Dendritic cell treated with granulocyte-macrophage colony-stimulating factor and Interleukin-4, amounts not matched to agents 40 ng/mL and 50 ng/mL, for 4 days (primary cell): ENCODE results near the gene SRSF7.
A peak's percentile ranks its signal among the peaks of the same experiment; 100 is the strongest.
"Not testable (repeated sequence)": the region's sequence is repeated elsewhere in the genome, so short reads cannot be mapped to it uniquely, and the experiment has no call there.

Experiments used
- H3K27ac Mint-ChIP-seq: one replicate; pipeline ENCODE4 v1.8.0; 2022; ENCODE audit warnings: mild to moderate bottlenecking, mixed read lengths
- H3K27me3 Mint-ChIP-seq: one replicate; pipeline ENCODE4 v1.8.0; 2022; ENCODE audit warnings: mild to moderate bottlenecking, mixed read lengths
- H3K36me3 Mint-ChIP-seq: one replicate; pipeline ENCODE4 v1.8.0; 2022; ENCODE audit warnings: low read depth, mixed read lengths
- H3K4me1 Mint-ChIP-seq: one replicate; pipeline ENCODE4 v1.8.0; 2022; ENCODE audit warnings: low read depth, mixed read lengths
- H3K4me3 Mint-ChIP-seq: one replicate; pipeline ENCODE4 v1.8.0; 2022; ENCODE audit warnings: mild to moderate bottlenecking, moderate library complexity, mixed read lengths
- H3K9me3 Mint-ChIP-seq: one replicate; pipeline ENCODE4 v1.8.0; 2022; ENCODE audit warnings: mixed read lengths
- intact Hi-C: fragments of 100-400 bp; cut with micrococcal nuclease; formaldehyde crosslinking; loops from one replicate; pipeline ENCODE4 v1.15.0; 2022

The SRSF7 gene

GRCh38 chr2:38748943-38749804 is 2.0 kb downstream of the SRSF7 start:
- Mint-ChIP-seq H3K4me3 (peak overlapping the region; percentile 94), H3K27me3 (no peaks in the 10 kb centered on the region), H3K4me1 (peaks cover 49% of the 10 kb centered on the region), H3K36me3 (peaks cover 73% of the 10 kb centered on the region), H3K27ac (peak overlapping the region; percentile 98), H3K9me3 (no peaks in the 10 kb centered on the region)
- intact Hi-C loops, result no loop called here

- Mint-ChIP-seq H3K4me3 (no peak overlapping the region), H3K4me1 (peaks cover 49% of the 10 kb centered on the region), H3K27ac (no peak overlapping the region), H3K36me3 (peaks cover 81% of the 10 kb centered on the region), H3K9me3 (no peaks in the 10 kb centered on the region), H3K27me3 (no peaks in the 10 kb centered on the region)
- intact Hi-C loops, result no loop called here
Measured at GRCh38 chr2:38748391-38748790, 2.8 kb downstream of the SRSF7 start.

GRCh38 chr2:38747819-38748218 is 3.3 kb downstream of the SRSF7 start:
- Mint-ChIP-seq H3K27me3 (no peaks in the 10 kb centered on the region), H3K9me3 (no peaks in the 10 kb centered on the region), H3K4me1 (peaks cover 49% of the 10 kb centered on the region), H3K27ac (no peak overlapping the region), H3K36me3 (peaks cover 87% of the 10 kb centered on the region), H3K4me3 (no peak overlapping the region)
- intact Hi-C loops, result no loop called here

GRCh38 chr2:38747007-38747424 is 4.1 kb downstream of the SRSF7 start:
- Mint-ChIP-seq H3K4me3 (no peak overlapping the region), H3K27ac (no peak overlapping the region), H3K4me1 (peaks cover 45% of the 10 kb centered on the region)

GRCh38 chr2:38745267-38745666 is 5.9 kb downstream of the SRSF7 start:
- peaks cover 40% of the 10 kb centered on the region for H3K4me1 Mint-ChIP-seq
- no peak overlapping the region for H3K27ac Mint-ChIP-seq
- intact Hi-C loops, result no loop called here

More at GRCh38 chr2:38747007-38747424, 4.1 kb downstream of the SRSF7 start:
- Mint-ChIP-seq H3K9me3 (no peaks in the 10 kb centered on the region), H3K27me3 (no peaks in the 10 kb centered on the region), H3K36me3 (peaks cover 95% of the 10 kb centered on the region)
- intact Hi-C loops, result no loop called here

GRCh38 chr2:38744399-38744780 is 6.8 kb downstream of the SRSF7 start:
- Mint-ChIP-seq H3K27ac (no peak overlapping the region), H3K27me3 (no peaks in the 10 kb centered on the region), H3K36me3 (peaks cover 91% of the 10 kb centered on the region), H3K9me3 (peaks cover 4% of the 10 kb centered on the region), H3K4me3 (no peak overlapping the region), H3K4me1 (peaks cover 38% of the 10 kb centered on the region)
- intact Hi-C loops, result loop anchor here (1.0 to 5.0 kb wide), 2 partner anchors 15 to 427 kb away; no protein-coding TSS in a partner anchor

More at GRCh38 chr2:38745267-38745666, 5.9 kb downstream of the SRSF7 start:
- Mint-ChIP-seq H3K9me3 (no peaks in the 10 kb centered on the region), H3K27me3 (no peaks in the 10 kb centered on the region), H3K4me3 (no peak overlapping the region), H3K36me3 (peaks cover 91% of the 10 kb centered on the region)

- Mint-ChIP-seq H3K9me3 (peaks cover 9% of the 10 kb centered on the region), H3K27ac (no peak overlapping the region), H3K27me3 (no peaks in the 10 kb centered on the region), H3K36me3 (peaks cover 91% of the 10 kb centered on the region), H3K4me1 (peaks cover 40% of the 10 kb centered on the region), H3K4me3 (no peak overlapping the region)
- intact Hi-C loops, result loop anchor here (1.0 to 5.0 kb wide), 2 partner anchors 15 to 427 kb away; no protein-coding TSS in a partner anchor
Measured at GRCh38 chr2:38743672-38744398, 7.3 kb downstream of the SRSF7 start.

GRCh38 chr2:38742797-38743559 is 8.2 kb downstream of the SRSF7 start:
- Mint-ChIP-seq H3K36me3 (peaks cover 91% of the 10 kb centered on the region), H3K4me1 (peaks cover 40% of the 10 kb centered on the region), H3K4me3 (no peak overlapping the region), H3K27ac (no peak overlapping the region), H3K27me3 (no peaks in the 10 kb centered on the region), H3K9me3 (peaks cover 9% of the 10 kb centered on the region)
- intact Hi-C loops, result loop anchor here (5.0 kb wide), 1 partner anchor 426 kb away; no protein-coding TSS in a partner anchor

- intact Hi-C loops, result loop anchor here (2.0 to 5.0 kb wide), 2 partner anchors 204 to 424 kb away; no protein-coding TSS in a partner anchor
- peaks cover 41% of the 10 kb centered on the region for H3K4me1 Mint-ChIP-seq
- no peak overlapping the region for H3K27ac Mint-ChIP-seq
- H3K4me3 Mint-ChIP-seq, result no peak overlapping the region
- H3K9me3 Mint-ChIP-seq, result peaks cover 9% of the 10 kb centered on the region
- H3K36me3 Mint-ChIP-seq, result peaks cover 75% of the 10 kb centered on the region
- H3K27me3 Mint-ChIP-seq, result no peaks in the 10 kb centered on the region
Measured at GRCh38 chr2:38740851-38741731, 10.1 kb downstream of the SRSF7 start.

- H3K27ac Mint-ChIP-seq, result peak overlapping the region; percentile 14
- H3K9me3 Mint-ChIP-seq, result peaks cover 9% of the 10 kb centered on the region
- H3K4me1 Mint-ChIP-seq, result peaks cover 37% of the 10 kb centered on the region
- no peak overlapping the region for H3K4me3 Mint-ChIP-seq
- intact Hi-C loops, result no loop called here
- H3K36me3 Mint-ChIP-seq, result peaks cover 68% of the 10 kb centered on the region
- H3K27me3 Mint-ChIP-seq, result no peaks in the 10 kb centered on the region
Measured at GRCh38 chr2:38739524-38739923, 11.6 kb downstream of the SRSF7 start.

- peaks cover 68% of the 10 kb centered on the region for H3K36me3 Mint-ChIP-seq
- peaks cover 9% of the 10 kb centered on the region for H3K9me3 Mint-ChIP-seq
Measured at GRCh38 chr2:38737925-38738324, 13.2 kb downstream of the SRSF7 start.

GRCh38 chr2:38737000-38737698 is 14.0 kb downstream of the SRSF7 start:
- not testable (repeated sequence) for H3K4me3 Mint-ChIP-seq
- H3K36me3 Mint-ChIP-seq, result peaks cover 68% of the 10 kb centered on the region

More at GRCh38 chr2:38737925-38738324, 13.2 kb downstream of the SRSF7 start:
- Mint-ChIP-seq H3K4me3 (no peak overlapping the region), H3K27me3 (no peaks in the 10 kb centered on the region), H3K4me1 (peaks cover 37% of the 10 kb centered on the region), H3K27ac (peak overlapping the region; percentile 14)
- intact Hi-C loops, result no loop called here

More at GRCh38 chr2:38737000-38737698, 14.0 kb downstream of the SRSF7 start:
- intact Hi-C loops, H3K9me3 Mint-ChIP-seq, H3K27me3 Mint-ChIP-seq: not testable (repeated sequence)
- peak overlapping the region; percentile 21 for H3K27ac Mint-ChIP-seq
- peaks cover 37% of the 10 kb centered on the region for H3K4me1 Mint-ChIP-seq
